IMR-90 (cell line): ENCODE results near the gene FGR. TPM values are rescaled to one million over a fixed set of nuclear protein-coding genes. Genes with fewer than 3 reads are reported as not detected.

Experiments used
- ATAC-seq: fragments of 200-7000 bp; cut with Tn5 transposase; 2 replicates; pipeline ENCODE4 v1.9.1; 2020; ENCODE audit warnings: low read depth, mild to moderate bottlenecking, moderate library complexity
- BruUV-seq: library from RNA; stranded (reverse); fragments of 400-500 nt; replicated peaks from 2 replicates; lab custom pipeline; 2021; lab: Mats Ljungman, UMichigan
- CTCF ChIA-PET: fragments of 300-600 bp; formaldehyde crosslinking; extraction: SDS; loops from one replicate; lab custom pipeline; 2021; ENCODE audit warnings: antibody characterized with exemption; lab: Yijun Ruan, JAX
- POLR2A ChIA-PET: fragments of 300-600 bp; sonication (Branson Sonifier 250); formaldehyde crosslinking; loops from one replicate; lab custom pipeline; 2022; ENCODE audit warnings: antibody characterized with exemption; ENCODE audit not compliant: unreplicated experiment; lab: Charles Lee
- DNase-seq: peaks from one replicate; pipeline ENCODE4 v3.0.0; 2013
- H2AFZ ChIP-seq: replicated peaks from 2 replicates; pipeline ENCODE3; 2013; ENCODE audit warnings: low read length, mild to moderate bottlenecking; ENCODE audit not compliant: poor library complexity
- H2AK5ac ChIP-seq: 2 replicates; pipeline ENCODE4 v1.6.1; 2013; ENCODE audit warnings: low read depth, low read length, inconsistent platforms
- H2AK9ac ChIP-seq: replicated peaks from 2 replicates; pipeline ENCODE3; 2013; ENCODE audit warnings: mild to moderate bottlenecking, low read depth, low read length, moderate library complexity; ENCODE audit not compliant: poor library complexity
- H2BK120ac ChIP-seq: 2 replicates; pipeline ENCODE4 v1.6.1; 2013; ENCODE audit warnings: low read depth, low read length, inconsistent platforms
- H2BK15ac ChIP-seq: 3 replicates; pipeline ENCODE4 v1.6.1; 2013; ENCODE audit warnings: low read depth, low read length, inconsistent platforms
- H2BK20ac ChIP-seq: 2 replicates; pipeline ENCODE4 v1.6.1; 2013; ENCODE audit warnings: low read depth, mild to moderate bottlenecking, inconsistent platforms, low read length, moderate library complexity
- H2BK5ac ChIP-seq: 2 replicates; pipeline ENCODE4 v1.6.1; 2013; ENCODE audit warnings: mild to moderate bottlenecking, low read depth, low read length, inconsistent platforms; ENCODE audit not compliant: poor library complexity, severe bottlenecking
- H3K14ac ChIP-seq: replicated peaks from 2 replicates; pipeline ENCODE4 v1.6.1; 2013; ENCODE audit warnings: low read depth, low read length, inconsistent platforms
- H3K18ac ChIP-seq: 2 replicates; pipeline ENCODE4 v1.6.1; 2013; ENCODE audit warnings: low read depth, low read length, control low read depth
- H3K23ac ChIP-seq: 2 replicates; pipeline ENCODE4 v1.6.1; 2013; ENCODE audit warnings: low read depth, low read length, inconsistent platforms
- H3K27ac ChIP-seq: 2 replicates; pipeline ENCODE4 v1.5.1; 2013; ENCODE audit warnings: mild to moderate bottlenecking, control low read depth, low read length; ENCODE audit not compliant: insufficient read depth
- H3K27me3 ChIP-seq: 2 replicates; pipeline ENCODE4 v1.6.1; 2013; ENCODE audit warnings: low read length; ENCODE audit not compliant: control insufficient read depth, insufficient read depth
- H3K36me3 ChIP-seq: 2 replicates; pipeline ENCODE4 v1.6.1; 2013; ENCODE audit warnings: low read length, mixed read lengths; ENCODE audit not compliant: control insufficient read depth, insufficient read depth
- H3K4ac ChIP-seq: 2 replicates; pipeline ENCODE4 v1.6.1; 2013; ENCODE audit warnings: low read depth, low read length, inconsistent platforms
- H3K4me1 ChIP-seq: 2 replicates; pipeline ENCODE4 v1.6.1; 2013; ENCODE audit warnings: low read length, mixed read lengths; ENCODE audit not compliant: control insufficient read depth, insufficient read depth
- H3K4me2 ChIP-seq: 2 replicates; pipeline ENCODE4 v1.6.1; 2013; ENCODE audit warnings: low read depth, mild to moderate bottlenecking, control low read depth, low read length, moderate library complexity
- H3K4me3 ChIP-seq: 2 replicates; pipeline ENCODE4 v1.5.1; 2013; ENCODE audit warnings: low read depth, mild to moderate bottlenecking, control low read depth, low read length, moderate library complexity; ENCODE audit not compliant: insufficient read depth
- H3K56ac ChIP-seq: 2 replicates; pipeline ENCODE4 v1.6.1; 2013; ENCODE audit warnings: low read length, inconsistent platforms; ENCODE audit not compliant: insufficient read depth; ENCODE audit errors: extremely low read depth
- H3K79me1 ChIP-seq, 2 experiments: 2 replicates each; pipeline ENCODE4 v1.6.1; 2013; ENCODE audit warnings: low read length in 2 of 2, inconsistent platforms in 1 of 2, low read depth in 1 of 2
- H3K9ac ChIP-seq: 2 replicates; pipeline ENCODE4 v1.6.1; 2013; ENCODE audit warnings: low read depth, low read length, control low read depth
- H3K9me1 ChIP-seq: 2 replicates; pipeline ENCODE4 v1.6.1; 2013; ENCODE audit warnings: low read length, inconsistent platforms; ENCODE audit not compliant: insufficient read depth
- H3K9me3 ChIP-seq: 2 replicates; pipeline ENCODE4 v1.6.1; 2013; ENCODE audit warnings: low read length; ENCODE audit not compliant: control insufficient read depth, insufficient read depth
- H4K20me1 ChIP-seq: 2 replicates; pipeline ENCODE4 v1.6.1; 2013; ENCODE audit warnings: low read length, inconsistent platforms; ENCODE audit not compliant: insufficient read depth
- H4K5ac ChIP-seq: 2 replicates; pipeline ENCODE4 v1.6.1; 2013; ENCODE audit warnings: mild to moderate bottlenecking, low read depth, low read length, control low read depth
- H4K8ac ChIP-seq, 2 experiments: 2 replicates each; pipeline ENCODE4 v1.6.1; 2013; ENCODE audit warnings: low read depth in 2 of 2, low read length in 2 of 2, control low read depth in 1 of 2, inconsistent platforms in 1 of 2
- H4K91ac ChIP-seq: 2 replicates; pipeline ENCODE4 v1.6.1; 2013; ENCODE audit warnings: low read depth, low read length, inconsistent platforms; ENCODE audit not compliant: insufficient read depth
- ELK1 ChIP-seq: fragments of 150-350 bp; IDR thresholded peaks from 2 replicates; pipeline ENCODE4 v1.6.1; 2016; ENCODE audit warnings: low read depth, mild to moderate bottlenecking, low read length, moderate library complexity, borderline replicate concordance
- MAFK ChIP-seq: IDR thresholded peaks from 2 replicates; pipeline ENCODE4 v1.6.1; 2012; ENCODE audit warnings: low read depth, low read length, improper control_type of control experiment
- RAD21 ChIP-seq: IDR thresholded peaks from 2 replicates; pipeline ENCODE4 v1.6.1; 2012; ENCODE audit warnings: low read length, improper control_type of control experiment
- RCOR1 ChIP-seq: IDR thresholded peaks from 2 replicates; pipeline ENCODE4 v1.6.1; 2012; ENCODE audit warnings: mild to moderate bottlenecking, low read length, improper control_type of control experiment; ENCODE audit not compliant: insufficient replicate concordance
- SMC3 ChIP-seq: fragments of 150-350 bp; IDR thresholded peaks from 2 replicates; pipeline ENCODE4 v1.6.1; 2016; ENCODE audit warnings: low read depth, mild to moderate bottlenecking, antibody characterized with exemption, low read length, moderate library complexity
- WGBS, 2 experiments: methylation state at CpG; one replicate each; pipeline versions ENCODE4 v1.1.5 to v1.1.7; 2013; ENCODE audit warnings: missing lambda C conversion rate in 2 of 2; ENCODE audit not compliant: insufficient read length in 1 of 2; ENCODE audit errors: extremely low coverage in 2 of 2; 5-methylcytosine and 5-hydroxymethylcytosine counted together
- dilution Hi-C: fragments of 300-500 bp; cut with HindIII; formaldehyde crosslinking; loops from one replicate; pipeline ENCODE4 v1.14.3; 2018; ENCODE audit warnings: low sequenced_read_pairs; ENCODE audit not compliant: unreplicated experiment
- in situ Hi-C: fragments of 300-500 bp; cut with MboI; formaldehyde crosslinking; loops from 3 replicates; pipeline ENCODE4 v1.14.3; 2019; ENCODE audit warnings: low sequenced_read_pairs, inconsistent platforms, mixed read lengths
- intact Hi-C: fragments of 100-400 bp; cut with micrococcal nuclease; formaldehyde crosslinking; loops from 2 replicates; pipeline ENCODE4 v1.10.0; 2022
- polyA plus RNA-seq, 3 experiments: library from polyadenylated mRNA; depleted of rRNA; stranded (reverse); fragments of >200 nt; gene quantifications; 2 replicates each; pipeline ENCODE4 v1.2.3, GENCODE V29; 2012; ENCODE audit warnings: low replicate concordance in 1 of 3
- total RNA-seq: library from RNA; depleted of rRNA; stranded (reverse); fragments of >200 nt; gene quantifications from 2 replicates; pipeline ENCODE4 v1.2.3, GENCODE V29; 2012

The FGR gene
- total and polyA plus RNA-seq, 2 of the 4 experiments (the other 2 are of a cell fraction): not detected

GRCh38 chr1:27671964-27672749 is 37.2 kb upstream of the FGR start, which contains the start of gene IFI6 (continued):
- TF ChIP-seq RCOR1: peak; percentile 17
- TF ChIP-seq SMC3: 0 out of 2 replicates have a peak, but pooled peaks have one; percentile 1
- peak; percentile 23; the same call in 1 of the 2 replicates for TF ChIP-seq MAFK

- Histone ChIP-seq H2BK5ac (no peak overlapping the region), H4K8ac (no peak overlapping the region), H4K5ac (no peak overlapping the region), H3K4me3 (no peak overlapping the region), H2AK5ac (no peak overlapping the region), H3K36me3 (no peaks in the 10 kb centered on the region), H3K4me1 (peaks cover 5% of the 10 kb centered on the region), H3K56ac (no peak overlapping the region), H3K27me3 (no peaks in the 10 kb centered on the region), H3K79me1 (no peaks in the 10 kb centered on the region), H4K20me1 (peaks cover 3% of the 10 kb centered on the region; the same call in 1 of the 2 replicates), H2AFZ (no peak overlapping the region), H4K91ac (no peak overlapping the region), H3K9ac (no peak overlapping the region), H3K23ac (no peak overlapping the region), H3K9me3 (no peaks in the 10 kb centered on the region), H3K4me2 (no peak overlapping the region), H3K4ac (no peak overlapping the region), H2BK15ac (no peak overlapping the region), H3K27ac (no peak overlapping the region), H2AK9ac (peak overlapping the region; percentile 39), H3K18ac (no peak overlapping the region), H2BK20ac (no peak overlapping the region), H3K14ac (no peak overlapping the region), H2BK120ac (no peak overlapping the region), H3K9me1 (peaks cover 5% of the 10 kb centered on the region; the same call in 1 of the 2 replicates)
- ATAC-seq: no peak
- CTCF ChIA-PET: interaction anchor here (0.6 to 1.6 kb wide), 11 partner anchors 50 to 343 kb away, joined by 3 to 8 read pairs (median 5); partner anchors contain the start of gene FAM76A
- dilution Hi-C loops (no loop called here), in situ Hi-C loops (loop anchor here (10.0 kb wide), 1 partner anchor 255 kb away; no protein-coding TSS in a partner anchor), intact Hi-C loops (loop anchor here (1.0 to 5.0 kb wide), 2 partner anchors 103 to 162 kb away; partner anchors contain the start of genes PPP1R8 and STX12)
- POLR2A ChIA-PET: interaction anchor here (0.6 to 1.0 kb wide), 3 partner anchors 9 to 268 kb away, joined by 3 to 13 read pairs (median 4); partner anchors contain the start of gene FAM76A
- no peak for DNase-seq
- no TSS peak for BruUV-seq
- TF ChIP-seq RAD21 (no peak), ELK1 (no peak)
- WGBS, 2 experiments: no CpG with 5 or more reads among the region's 4 CpGs
These were observed 34.9 kb upstream of the FGR start for GRCh38 chr1:27669876-27670275.
